HEK293 (cell line): Measurements from ENCODE around the gene DLGAP4.
A peak's percentile ranks its signal among the peaks of the same experiment; 100 is the strongest.

Source experiments
- CTCF ChIP-seq: fragments of 450-650 bp; formaldehyde crosslinking; IDR thresholded peaks from 2 replicates; pipeline ENCODE4 v1.5.1; 2016; ENCODE audit warnings: missing biosample characterization, missing genetic modification characterization
- KLF10 ChIP-seq: fragments of 450-650 bp; IDR thresholded peaks from 2 replicates; pipeline ENCODE4 v1.5.1; 2018; ENCODE audit warnings: missing biosample characterization, mild to moderate bottlenecking, missing genetic modification characterization
- MEIS1 ChIP-seq: sonication (generic); formaldehyde crosslinking; IDR thresholded peaks from 2 replicates; pipeline ENCODE4 v1.8.1; 2022; ENCODE audit warnings: missing genetic modification reagents, mild to moderate bottlenecking, borderline replicate concordance
- SALL2 ChIP-seq: fragments of 450-650 bp; formaldehyde crosslinking; IDR thresholded peaks from 2 replicates; pipeline ENCODE4 v1.5.0; 2017; ENCODE audit warnings: missing biosample characterization, mild to moderate bottlenecking, missing genetic modification characterization, borderline replicate concordance
- ZFHX2 ChIP-seq: fragments of 450-650 bp; formaldehyde crosslinking; conservative IDR thresholded peaks from 2 replicates; pipeline ENCODE4 v1.5.1; 2016; ENCODE audit warnings: missing biosample characterization, missing genetic modification characterization
- ZFP37 ChIP-seq: fragments of 450-650 bp; formaldehyde crosslinking; IDR thresholded peaks from 2 replicates; pipeline ENCODE4 v1.5.1; 2016; ENCODE audit warnings: missing biosample characterization, missing genetic modification characterization
- ZNF19 ChIP-seq: fragments of 450-650 bp; formaldehyde crosslinking; IDR thresholded peaks from 2 replicates; pipeline ENCODE4; 2016; ENCODE audit warnings: missing biosample characterization, missing genetic modification characterization, low read depth
- ZNF433 ChIP-seq: fragments of 450-650 bp; formaldehyde crosslinking; IDR thresholded peaks from 2 replicates; pipeline ENCODE4 v1.5.1; 2016; ENCODE audit warnings: missing biosample characterization, missing genetic modification characterization, low read depth
- ZNF530 ChIP-seq: fragments of 450-650 bp; formaldehyde crosslinking; IDR thresholded peaks from 2 replicates; pipeline ENCODE4 v1.5.1; 2016; ENCODE audit warnings: low read depth, missing biosample characterization, missing genetic modification characterization
- ZNF660 ChIP-seq: fragments of 450-650 bp; IDR thresholded peaks from 2 replicates; pipeline ENCODE4 v1.5.1; 2018; ENCODE audit warnings: missing biosample characterization, mild to moderate bottlenecking, missing genetic modification characterization
- ZNF670 ChIP-seq: fragments of 450-650 bp; formaldehyde crosslinking; IDR thresholded peaks from 2 replicates; pipeline ENCODE4 v1.5.1; 2016; ENCODE audit warnings: missing biosample characterization, missing genetic modification characterization, low read depth
- ZNF747 ChIP-seq: fragments of 450-650 bp; formaldehyde crosslinking; IDR thresholded peaks from 2 replicates; pipeline ENCODE4 v1.5.1; 2016; ENCODE audit warnings: missing biosample characterization, missing genetic modification characterization
- ZNF776 ChIP-seq: fragments of 450-650 bp; formaldehyde crosslinking; IDR thresholded peaks from 2 replicates; pipeline ENCODE4 v1.5.0; 2017; ENCODE audit warnings: missing biosample characterization, missing genetic modification characterization, borderline replicate concordance

GRCh38 chr20:36439040-36439730 lies 133.0 kb downstream of the DLGAP4 start:
- TF ChIP-seq CTCF (tag by site-specific recombination), result peak; percentile 85
- TF ChIP-seq ZNF670 (tag by site-specific recombination), result no peak
- TF ChIP-seq ZNF19 (tag by site-specific recombination), result no peak
- no peak for TF ChIP-seq MEIS1 (CRISPR knock-in tag)
- TF ChIP-seq ZNF433 (tag by site-specific recombination), result no peak
- no peak for TF ChIP-seq ZNF530 (tag by site-specific recombination)
- TF ChIP-seq SALL2 (tag by site-specific recombination), result no peak
- TF ChIP-seq ZFP37 (tag by site-specific recombination), result no peak
- no peak for TF ChIP-seq ZFHX2 (tag by site-specific recombination)
- no peak for TF ChIP-seq ZNF747 (tag by site-specific recombination)
- TF ChIP-seq ZNF776 (tag by site-specific recombination), result no peak
- no peak for TF ChIP-seq ZNF660 (tag by site-specific recombination)
- no peak for TF ChIP-seq KLF10 (tag by site-specific recombination)
